ENCODE data around the gene NELL1.

DNA sequence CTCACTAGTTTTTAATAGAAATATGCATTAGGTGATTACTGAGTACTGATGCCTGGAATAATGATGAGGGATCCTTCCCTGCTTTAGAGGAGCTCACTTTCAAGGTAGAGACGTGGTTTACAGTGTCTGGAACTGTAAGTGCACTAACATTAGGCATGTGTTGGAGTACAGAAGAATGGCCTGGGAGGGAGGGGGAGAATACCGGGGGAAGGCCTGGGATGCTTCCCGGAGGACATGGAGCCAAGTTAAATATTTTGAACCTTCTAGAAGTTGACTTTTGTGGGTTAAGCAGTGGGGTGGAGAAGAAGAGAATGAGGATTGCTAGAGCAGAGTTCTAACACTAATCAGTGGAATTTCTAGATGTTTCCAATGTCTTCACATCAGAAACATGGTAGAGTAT is 261.6 kb downstream of the NELL1 start:
- TF ChIP-seq CTCF (conservative IDR thresholded peaks at IDR 0.05; ENCODE audit: low read depth in 2 of 2) (no peak), EZH2 (IDR thresholded peaks at IDR 0.05; ENCODE audit: low read depth, unreplicated experiment) (no peak), POLR2AphosphoS5 (IDR thresholded peaks at IDR 0.05; ENCODE audit: low read depth) (no peak), EZH2phosphoT487 (IDR thresholded peaks at IDR 0.05; ENCODE audit: unreplicated experiment) (no peak), ZNF331 (CRISPR knock-in tag; IDR thresholded peaks at IDR 0.05; ENCODE audit: low read depth) (no peak), NANOG (IDR thresholded peaks at IDR 0.05; ENCODE audit: borderline replicate concordance) (no peak), ZNF462 (CRISPR knock-in tag; IDR thresholded peaks at IDR 0.05) (no peak), CREB1 (CRISPR knock-in tag; IDR thresholded peaks at IDR 0.05; ENCODE audit: low read depth) (no peak), JUNB (IDR thresholded peaks at IDR 0.05; ENCODE audit: unreplicated experiment) (no peak), ETS1 (IDR thresholded peaks at IDR 0.05) (no peak), ZNF114 (CRISPR knock-in tag; IDR thresholded peaks at IDR 0.05) (no peak), STAT1 (IDR thresholded peaks at IDR 0.05; ENCODE audit: unreplicated experiment) (no peak)
- TF ChIP-seq, protein P1, sequence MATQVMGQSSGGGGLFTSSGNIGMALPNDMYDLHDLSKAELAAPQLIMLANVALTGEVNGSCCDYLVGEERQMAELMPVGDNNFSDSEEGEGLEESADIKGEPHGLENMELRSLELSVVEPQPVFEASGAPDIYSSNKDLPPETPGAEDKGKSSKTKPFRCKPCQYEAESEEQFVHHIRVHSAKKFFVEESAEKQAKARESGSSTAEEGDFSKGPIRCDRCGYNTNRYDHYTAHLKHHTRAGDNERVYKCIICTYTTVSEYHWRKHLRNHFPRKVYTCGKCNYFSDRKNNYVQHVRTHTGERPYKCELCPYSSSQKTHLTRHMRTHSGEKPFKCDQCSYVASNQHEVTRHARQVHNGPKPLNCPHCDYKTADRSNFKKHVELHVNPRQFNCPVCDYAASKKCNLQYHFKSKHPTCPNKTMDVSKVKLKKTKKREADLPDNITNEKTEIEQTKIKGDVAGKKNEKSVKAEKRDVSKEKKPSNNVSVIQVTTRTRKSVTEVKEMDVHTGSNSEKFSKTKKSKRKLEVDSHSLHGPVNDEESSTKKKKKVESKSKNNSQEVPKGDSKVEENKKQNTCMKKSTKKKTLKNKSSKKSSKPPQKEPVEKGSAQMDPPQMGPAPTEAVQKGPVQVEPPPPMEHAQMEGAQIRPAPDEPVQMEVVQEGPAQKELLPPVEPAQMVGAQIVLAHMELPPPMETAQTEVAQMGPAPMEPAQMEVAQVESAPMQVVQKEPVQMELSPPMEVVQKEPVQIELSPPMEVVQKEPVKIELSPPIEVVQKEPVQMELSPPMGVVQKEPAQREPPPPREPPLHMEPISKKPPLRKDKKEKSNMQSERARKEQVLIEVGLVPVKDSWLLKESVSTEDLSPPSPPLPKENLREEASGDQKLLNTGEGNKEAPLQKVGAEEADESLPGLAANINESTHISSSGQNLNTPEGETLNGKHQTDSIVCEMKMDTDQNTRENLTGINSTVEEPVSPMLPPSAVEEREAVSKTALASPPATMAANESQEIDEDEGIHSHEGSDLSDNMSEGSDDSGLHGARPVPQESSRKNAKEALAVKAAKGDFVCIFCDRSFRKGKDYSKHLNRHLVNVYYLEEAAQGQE (IDR thresholded peaks at IDR 0.05; ENCODE audit: unreplicated experiment), result no peak

Measured in GM23338 (cell line).